ENCODE data around the gene DPPA5. TPM values are rescaled to one million over a fixed set of nuclear protein-coding genes. Genes with fewer than 3 reads are reported as not detected.
"Not testable (repeated sequence)": the region's sequence is repeated elsewhere in the genome, so short reads cannot be mapped to it uniquely, and the experiment has no call there.

DPPA5 gene
- total RNA-seq, 1 donor from 2014 or later: not detected

DNA sequence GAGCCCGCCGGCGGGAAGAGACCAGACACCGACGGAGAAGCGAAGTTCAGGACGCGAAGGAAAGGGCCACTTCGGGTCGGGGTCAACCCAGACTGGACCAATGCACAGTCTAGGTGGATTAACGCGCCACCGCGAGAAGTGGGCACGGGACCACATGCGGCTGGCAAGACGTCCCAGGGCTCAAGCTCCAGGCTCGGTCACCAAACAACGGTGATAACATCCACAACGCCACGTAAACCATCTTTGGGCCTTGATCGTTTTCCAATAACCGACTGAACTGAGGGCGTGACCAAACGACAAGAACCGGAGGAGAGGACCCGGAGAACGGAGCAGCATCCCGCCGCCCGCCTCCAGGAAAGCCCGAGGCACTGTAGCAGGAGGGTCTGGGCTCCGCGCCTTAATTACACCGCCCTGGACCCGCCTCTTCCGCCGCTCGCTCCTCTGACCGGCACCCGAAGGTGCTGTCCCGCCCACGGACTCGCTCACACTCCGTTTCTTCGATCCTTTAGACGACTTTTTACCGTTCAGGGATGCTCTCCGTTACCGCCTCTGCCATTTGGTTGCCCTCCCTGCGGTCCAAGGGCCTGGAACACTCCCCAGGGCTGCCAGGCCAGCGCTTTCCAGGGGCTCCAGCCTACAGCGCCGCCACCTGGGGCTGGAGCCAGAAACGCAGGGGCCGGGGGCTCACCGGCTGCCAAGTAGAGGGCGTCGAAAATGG lies 44.1 kb downstream of the DPPA5 start:
- peaks cover 21% of the 10 kb centered on the region for H3K36me3 Mint-ChIP-seq (ENCODE audit: insufficient read depth)
- peaks cover 16% of the 10 kb centered on the region for H3K4me1 Mint-ChIP-seq (ENCODE audit: low read depth)
- H3K27ac Mint-ChIP-seq: peak overlapping the region; percentile 98
- TF ChIP-seq, protein P1, sequence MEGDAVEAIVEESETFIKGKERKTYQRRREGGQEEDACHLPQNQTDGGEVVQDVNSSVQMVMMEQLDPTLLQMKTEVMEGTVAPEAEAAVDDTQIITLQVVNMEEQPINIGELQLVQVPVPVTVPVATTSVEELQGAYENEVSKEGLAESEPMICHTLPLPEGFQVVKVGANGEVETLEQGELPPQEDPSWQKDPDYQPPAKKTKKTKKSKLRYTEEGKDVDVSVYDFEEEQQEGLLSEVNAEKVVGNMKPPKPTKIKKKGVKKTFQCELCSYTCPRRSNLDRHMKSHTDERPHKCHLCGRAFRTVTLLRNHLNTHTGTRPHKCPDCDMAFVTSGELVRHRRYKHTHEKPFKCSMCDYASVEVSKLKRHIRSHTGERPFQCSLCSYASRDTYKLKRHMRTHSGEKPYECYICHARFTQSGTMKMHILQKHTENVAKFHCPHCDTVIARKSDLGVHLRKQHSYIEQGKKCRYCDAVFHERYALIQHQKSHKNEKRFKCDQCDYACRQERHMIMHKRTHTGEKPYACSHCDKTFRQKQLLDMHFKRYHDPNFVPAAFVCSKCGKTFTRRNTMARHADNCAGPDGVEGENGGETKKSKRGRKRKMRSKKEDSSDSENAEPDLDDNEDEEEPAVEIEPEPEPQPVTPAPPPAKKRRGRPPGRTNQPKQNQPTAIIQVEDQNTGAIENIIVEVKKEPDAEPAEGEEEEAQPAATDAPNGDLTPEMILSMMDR (IDR thresholded peaks at IDR 0.05; ENCODE audit: unreplicated experiment): peak; percentile 69
- peaks cover 16% of the 10 kb centered on the region for H3K9me3 Mint-ChIP-seq (ENCODE audit: low read depth)
- peak; percentile 23 for DNase-seq (ENCODE audit: low spot score, unreplicated experiment)
- peak overlapping the region; percentile 97 for H3K4me3 Mint-ChIP-seq (ENCODE audit: low read depth)
- no peaks in the 10 kb centered on the region for H3K27me3 Mint-ChIP-seq

DNA sequence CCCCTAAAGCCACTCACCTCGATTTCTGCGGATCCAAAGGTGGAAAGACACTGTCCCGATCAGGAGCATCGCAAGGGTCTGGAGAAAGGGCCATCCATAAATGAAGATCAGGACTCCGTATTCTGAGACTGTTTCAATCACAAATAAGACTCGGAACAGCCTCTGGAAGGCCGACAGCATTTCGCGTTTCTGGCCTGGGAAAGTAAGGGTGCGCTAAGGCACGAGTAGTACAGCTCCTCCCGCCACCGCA lies 44.6 kb downstream of the DPPA5 start:
- H3K4me3 Mint-ChIP-seq (ENCODE audit: low read depth): peak overlapping the region; percentile 97
- H3K4me1 Mint-ChIP-seq (ENCODE audit: low read depth): peaks cover 16% of the 10 kb centered on the region
- no peak for DNase-seq (ENCODE audit: low spot score, unreplicated experiment)
- peaks cover 16% of the 10 kb centered on the region for H3K9me3 Mint-ChIP-seq (ENCODE audit: low read depth)
- peaks cover 21% of the 10 kb centered on the region for H3K36me3 Mint-ChIP-seq (ENCODE audit: insufficient read depth)
- H3K27ac Mint-ChIP-seq: peak overlapping the region; percentile 98
- H3K27me3 Mint-ChIP-seq: no peaks in the 10 kb centered on the region
- TF ChIP-seq, protein P1 (IDR thresholded peaks at IDR 0.05; ENCODE audit: unreplicated experiment): no peak

DNA sequence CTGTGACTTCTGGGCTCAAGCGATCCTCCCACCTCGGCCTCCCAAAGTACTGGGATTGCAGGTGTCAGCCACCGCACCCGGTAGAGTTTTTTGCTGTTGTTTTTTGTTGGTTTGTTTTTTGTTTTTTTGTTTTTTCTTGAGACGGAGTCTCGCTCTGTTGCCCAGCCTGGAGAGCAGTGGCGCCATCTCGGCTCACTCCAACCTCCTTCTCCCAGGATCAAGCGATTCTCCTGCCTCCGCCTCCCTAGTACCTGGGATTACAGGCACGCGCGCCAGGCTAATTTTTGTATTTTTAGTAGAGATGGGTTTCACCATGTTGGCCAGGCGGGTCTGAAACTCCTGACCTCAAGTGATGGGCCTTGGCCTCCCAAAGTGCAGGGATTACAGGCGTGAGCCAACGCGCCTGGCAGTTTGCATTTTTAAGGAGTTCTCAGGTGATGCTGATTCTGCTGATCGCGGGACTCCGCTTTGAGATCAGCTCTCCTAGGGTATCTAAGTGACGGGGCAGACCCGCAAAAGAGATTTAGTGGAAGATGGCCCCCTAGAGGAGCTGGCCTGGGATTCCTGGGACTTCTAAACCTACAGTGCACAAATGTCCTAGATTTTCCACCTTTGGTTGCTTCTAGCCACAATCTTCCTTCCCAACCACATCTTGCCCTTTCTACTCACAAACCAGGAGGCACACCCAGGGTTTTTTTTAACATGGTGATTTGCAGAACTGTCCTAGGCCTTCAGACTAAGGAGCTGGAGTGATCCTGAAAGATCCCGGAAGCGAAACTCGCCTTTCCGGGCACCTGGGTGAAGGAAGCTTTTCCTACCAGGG lies 45.2 kb downstream of the DPPA5 start:
- Mint-ChIP-seq H3K4me3 (ENCODE audit: low read depth) (peak overlapping the region; percentile 97), H3K27me3 (no peaks in the 10 kb centered on the region), H3K36me3 (ENCODE audit: insufficient read depth) (peaks cover 21% of the 10 kb centered on the region), H3K27ac (peak overlapping the region; percentile 98), H3K9me3 (ENCODE audit: low read depth) (peaks cover 16% of the 10 kb centered on the region), H3K4me1 (ENCODE audit: low read depth) (peaks cover 16% of the 10 kb centered on the region)
- no peak for DNase-seq (ENCODE audit: low spot score, unreplicated experiment)
- TF ChIP-seq, protein P1 (IDR thresholded peaks at IDR 0.05; ENCODE audit: unreplicated experiment): peak; percentile 44

DNA sequence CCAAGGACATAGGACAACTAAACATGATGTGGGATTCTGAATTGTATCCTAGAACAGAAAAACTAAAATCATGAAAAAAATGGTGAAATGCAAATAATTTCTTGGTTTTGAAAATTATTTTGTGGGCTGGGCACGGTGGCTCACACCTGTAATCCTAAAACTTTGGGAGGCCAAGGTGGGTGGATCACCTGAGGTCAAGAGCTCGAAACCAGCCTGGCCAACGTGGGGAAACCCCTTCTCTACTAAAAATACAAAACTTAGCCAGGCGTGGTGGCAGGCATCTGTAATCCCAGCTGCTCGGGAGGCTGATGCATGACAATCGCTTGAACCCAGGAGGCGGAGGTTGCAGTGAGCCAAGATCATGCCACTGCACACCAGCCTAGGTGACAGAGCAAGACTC lies 50.3 kb downstream of the DPPA5 start:
- not testable (repeated sequence) for H3K4me1 Mint-ChIP-seq (ENCODE audit: low read depth); H3K4me3 Mint-ChIP-seq (ENCODE audit: low read depth); DNase-seq (ENCODE audit: low spot score, unreplicated experiment); H3K27ac Mint-ChIP-seq; H3K9me3 Mint-ChIP-seq (ENCODE audit: low read depth); H3K27me3 Mint-ChIP-seq
- peaks cover 20% of the 10 kb centered on the region for H3K36me3 Mint-ChIP-seq (ENCODE audit: insufficient read depth)

Other genes with a start within 250 kb of the DPPA5 start
- not detected in 2 replicates for gene KHDC1L, start 128.8 kb downstream of the DPPA5 start, total RNA-seq
- gene KHDC1, start 91.1 kb downstream of the DPPA5 start, total RNA-seq: 7.9 and 8.0 TPM in 2 replicates
- not detected in 2 replicates for gene KHDC3L, start 8.4 kb upstream of the DPPA5 start, total RNA-seq
- gene OOEP, start 15.6 kb upstream of the DPPA5 start, total RNA-seq: not detected in 2 replicates
- not detected in 2 replicates for gene DDX43, start 40.6 kb upstream of the DPPA5 start, total RNA-seq
- gene CGAS, start 98.0 kb upstream of the DPPA5 start, total RNA-seq: 0.24 and 0.31 TPM in 2 replicates
- gene MTO1, start 107.5 kb upstream of the DPPA5 start, total RNA-seq: 20.5 and 27.5 TPM in 2 replicates
- 12,032 and 12,129 TPM in 2 replicates for gene EEF1A1, start 166.8 kb upstream of the DPPA5 start, total RNA-seq

Data from progenitor cell of endocrine pancreas (in vitro differentiated cells).